Measurements from ENCODE around the gene AHDC1. TPM values are rescaled to one million over a fixed set of nuclear protein-coding genes. Genes with fewer than 3 reads are reported as not detected.
A peak's percentile ranks its signal among the peaks of the same experiment; 100 is the strongest.
"Not testable (repeated sequence)": the region's sequence is repeated elsewhere in the genome, so short reads cannot be mapped to it uniquely, and the experiment has no call there.

AHDC1 gene
- total RNA-seq, 2 donors from 2014 or later: 27.1 to 83.7 TPM

GRCh38 chr1:27633298-27633610, 29.3 kb upstream of the AHDC1 start:
- H3K27ac ChIP-seq: no peak overlapping the region
- intact Hi-C loops (cut with DNase I): no loop called here
- WGBS: 83% methylated on average over 5 of the region's 5 CpGs

DNA sequence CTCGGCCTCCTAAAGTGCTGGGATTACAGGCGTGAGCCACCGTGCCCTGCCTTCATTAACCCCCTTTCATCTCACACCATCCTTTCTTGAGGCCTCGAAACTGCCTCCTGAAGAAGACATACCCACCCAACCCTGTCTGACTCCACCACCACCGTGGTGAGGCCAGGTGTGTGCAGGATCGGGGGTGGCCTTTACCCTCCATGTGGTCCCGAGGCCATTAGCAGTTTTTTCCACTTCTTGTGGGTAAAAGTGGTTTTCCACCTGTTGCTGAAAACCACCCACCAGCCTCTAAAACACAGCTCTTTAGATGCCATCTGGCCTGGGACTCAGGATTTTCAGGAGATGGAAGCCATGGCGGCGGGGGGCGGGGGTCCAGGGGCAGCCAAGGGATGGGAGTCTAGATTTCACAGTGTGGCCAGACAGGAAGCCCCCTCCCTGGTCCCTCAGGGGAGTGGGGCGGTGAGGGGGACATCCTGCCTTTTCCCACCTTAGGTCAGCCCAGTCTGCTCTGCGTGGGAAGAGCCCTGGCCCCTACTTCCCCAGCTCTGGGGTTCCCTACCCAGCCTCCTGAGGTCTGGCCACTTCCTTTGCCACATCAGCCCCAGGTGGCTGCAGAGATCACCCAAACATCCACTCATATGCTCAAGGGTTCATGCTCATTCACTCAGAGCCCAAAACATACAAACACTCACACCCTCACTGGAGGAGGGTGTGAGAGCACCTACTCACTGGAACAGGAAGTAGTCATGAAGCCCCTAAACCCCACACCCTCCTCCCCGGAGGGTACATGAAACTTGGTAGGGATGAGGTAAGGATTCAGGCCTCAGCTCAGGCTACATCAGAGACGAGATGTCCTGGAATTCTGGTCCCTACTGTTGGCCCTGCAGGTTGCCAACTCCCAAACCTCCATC, 28.7 kb upstream of the AHDC1 start:
- intact Hi-C loops (cut with DNase I): no loop called here
- Histone ChIP-seq H3K27ac (peak overlapping the region in 1 of 2 donors; percentile 23), H3K9me3 (no peaks in the 10 kb centered on the region), H3K27me3 (replicated peaks; ENCODE audit: insufficient read depth) (no peaks in the 10 kb centered on the region), H3K36me3 (no peaks in the 10 kb centered on the region), H3K4me1 (replicated peaks) (no peaks in the 10 kb centered on the region), H3K4me3 (no peak overlapping the region)
- TF ChIP-seq CTCF (IDR thresholded peaks at IDR 0.05) (no peak), POLR2A (IDR thresholded peaks at IDR 0.05) (no peak), POLR2AphosphoS5 (IDR thresholded peaks at IDR 0.05) (no peak)
- WGBS: 77% methylated on average over 14 of the region's 14 CpGs
- DNase-seq (ENCODE audit: low spot score): no peak

More at GRCh38 chr1:27633298-27633610, 29.3 kb upstream of the AHDC1 start:
- Histone ChIP-seq H3K9me3 (no peaks in the 10 kb centered on the region), H3K27me3 (replicated peaks; ENCODE audit: insufficient read depth) (no peaks in the 10 kb centered on the region), H3K36me3 (no peaks in the 10 kb centered on the region), H3K4me3 (no peak overlapping the region), H3K4me1 (replicated peaks) (no peaks in the 10 kb centered on the region)
- TF ChIP-seq POLR2AphosphoS5 (IDR thresholded peaks at IDR 0.05) (no peak), CTCF (IDR thresholded peaks at IDR 0.05) (no peak), POLR2A (IDR thresholded peaks at IDR 0.05) (no peak)
- DNase-seq (ENCODE audit: low spot score): no peak

DNA sequence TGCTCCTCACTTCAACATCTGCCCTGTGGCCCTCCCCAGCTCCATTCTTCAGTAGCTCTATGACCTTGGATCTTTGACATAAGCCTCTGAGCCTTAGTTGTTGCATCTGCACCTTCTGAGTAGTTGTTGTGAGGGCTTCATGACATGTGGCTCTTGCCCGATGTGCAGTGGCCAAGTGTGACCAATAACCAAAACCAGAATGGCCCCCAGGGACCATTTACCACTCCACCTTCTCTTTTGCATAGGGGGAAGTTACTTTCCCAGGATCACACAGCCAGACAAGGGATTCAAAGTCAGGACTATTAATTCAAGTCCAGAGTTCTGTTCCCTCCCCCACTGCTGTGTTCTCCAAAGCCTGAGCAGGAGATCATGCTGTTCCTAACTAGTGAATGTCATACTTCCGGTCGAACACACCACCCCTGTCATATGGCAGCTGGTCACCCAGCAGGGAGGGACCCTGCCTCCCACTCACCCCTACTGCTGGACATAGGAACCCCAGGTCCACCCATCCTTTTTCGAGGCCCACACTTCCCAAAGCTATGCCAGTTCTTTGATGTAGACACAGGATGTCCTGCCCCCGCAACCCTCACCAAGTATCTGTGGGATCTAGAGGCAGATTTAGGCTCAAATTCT, 27.0 kb upstream of the AHDC1 start:
- no peaks in the 10 kb centered on the region for H3K9me3 ChIP-seq
- H3K36me3 ChIP-seq: no peaks in the 10 kb centered on the region
- no peak overlapping the region for H3K4me3 ChIP-seq
- peak overlapping the region in 1 of 2 donors; percentile 44 for H3K27ac ChIP-seq
- no peaks in the 10 kb centered on the region for H3K4me1 ChIP-seq (replicated peaks)
- no peak for TF ChIP-seq CTCF (IDR thresholded peaks at IDR 0.05)
- TF ChIP-seq POLR2A (IDR thresholded peaks at IDR 0.05): no peak
- TF ChIP-seq POLR2AphosphoS5 (IDR thresholded peaks at IDR 0.05): no peak
- no peak for DNase-seq (ENCODE audit: low spot score)
- H3K27me3 ChIP-seq (replicated peaks; ENCODE audit: insufficient read depth): no peaks in the 10 kb centered on the region
- 48% methylated on average over 5 of the region's 5 CpGs for WGBS
- intact Hi-C loops (cut with DNase I): no loop called here

GRCh38 chr1:27628712-27629111, 24.8 kb upstream of the AHDC1 start:
- Histone ChIP-seq H3K36me3 (no peaks in the 10 kb centered on the region), H3K27ac (no peak overlapping the region), H3K4me1 (replicated peaks) (no peaks in the 10 kb centered on the region), H3K4me3 (no peak overlapping the region), H3K27me3 (replicated peaks; ENCODE audit: insufficient read depth) (no peaks in the 10 kb centered on the region), H3K9me3 (no peaks in the 10 kb centered on the region)
- WGBS: 73% methylated on average over 3 of the region's 3 CpGs
- TF ChIP-seq POLR2AphosphoS5 (IDR thresholded peaks at IDR 0.05): no peak
- no peak for TF ChIP-seq CTCF (IDR thresholded peaks at IDR 0.05)
- TF ChIP-seq POLR2A (IDR thresholded peaks at IDR 0.05): no peak
- DNase-seq (ENCODE audit: low spot score): no peak
- intact Hi-C loops (cut with DNase I): no loop called here

DNA sequence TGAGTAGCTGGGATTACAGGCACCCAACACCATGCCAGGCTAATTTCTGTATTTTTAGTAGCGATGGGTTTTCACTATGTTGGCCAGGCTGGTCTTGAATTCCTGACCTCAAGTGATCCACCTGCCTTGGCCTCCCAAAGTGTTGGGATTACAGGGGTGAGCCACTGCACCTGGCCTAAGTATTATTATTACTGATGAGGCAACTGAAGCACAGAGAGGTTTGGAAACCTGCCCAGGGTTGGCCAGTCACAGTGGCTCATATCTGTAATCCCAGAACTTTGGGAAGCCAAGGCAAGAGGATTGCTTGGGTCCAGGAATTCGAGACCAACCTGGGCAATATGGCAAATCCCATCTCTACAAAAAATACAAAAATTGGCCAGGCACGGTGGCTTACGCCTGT, 23.8 kb upstream of the AHDC1 start:
- H3K4me1 ChIP-seq (replicated peaks): not testable (repeated sequence)

More for the DNA sequence above, 23.8 kb upstream of the AHDC1 start:
- H3K4me3 ChIP-seq; DNase-seq (ENCODE audit: low spot score); H3K9me3 ChIP-seq; H3K36me3 ChIP-seq; H3K27ac ChIP-seq; intact Hi-C loops (cut with DNase I); H3K27me3 ChIP-seq (replicated peaks; ENCODE audit: insufficient read depth): not testable (repeated sequence)
- WGBS: 99% methylated on average over 4 of the region's 4 CpGs

Data from prostate gland (tissue), 2 donors.